SKM-1 treated with dmso at 0.1 percent for 144 hours (cell line): ENCODE data around the gene ENTPD2.
"Not testable (repeated sequence)": the region's sequence is repeated elsewhere in the genome, so short reads cannot be mapped to it uniquely, and the experiment has no call there.

Source experiments
- DNase-seq: peaks from one replicate; lab custom pipeline; 2025; ENCODE audit not compliant: unreplicated experiment; lab: John Stamatoyannopoulos, UW

The ENTPD2 gene

DNA sequence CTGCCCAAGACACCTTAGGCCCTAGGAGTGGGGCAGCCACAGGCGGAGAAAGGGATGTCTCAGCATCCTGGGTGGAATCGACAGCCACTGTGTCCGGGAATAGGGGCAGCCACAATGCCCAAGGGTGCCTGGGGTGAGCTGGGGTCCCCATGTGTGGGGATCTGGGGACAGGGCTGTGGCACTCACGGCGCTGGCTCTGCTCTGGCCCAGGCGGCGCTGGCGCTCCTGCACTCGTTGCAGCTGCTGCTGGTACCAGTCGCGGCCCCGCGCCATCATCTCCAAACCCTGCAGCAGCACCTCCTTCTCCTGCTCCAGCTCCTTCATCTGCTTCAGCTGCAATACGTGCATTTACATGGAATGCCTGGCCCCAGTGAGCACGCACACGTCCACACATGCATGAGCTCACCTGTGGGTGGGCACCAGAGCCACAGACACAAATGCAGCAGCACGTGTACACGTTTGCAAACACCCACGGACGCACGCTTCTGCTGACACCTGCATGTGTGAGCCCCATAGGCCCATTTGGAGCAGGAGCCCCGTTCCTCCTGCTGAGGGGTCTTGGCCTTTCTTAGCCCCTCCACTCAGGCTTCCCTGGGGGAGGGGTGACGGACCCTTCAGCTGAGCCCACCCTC, 11.6 kb upstream of the ENTPD2 start:
- no peak for DNase-seq

DNA sequence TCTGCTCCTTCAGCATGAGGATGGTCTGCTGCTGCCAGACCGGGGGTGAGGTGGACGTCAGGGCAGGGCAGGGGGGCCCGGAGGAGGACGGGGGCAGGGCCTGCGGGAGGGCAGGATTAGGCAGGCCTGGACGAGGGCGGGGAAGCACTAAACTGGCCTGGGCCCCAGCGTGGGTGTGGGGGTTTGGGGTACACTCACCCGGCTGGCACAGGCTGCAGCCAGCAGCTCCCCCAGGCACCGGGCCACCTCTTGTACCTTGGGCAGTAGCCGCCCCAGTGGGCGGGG, 11.0 kb upstream of the ENTPD2 start:
- no peak for DNase-seq

DNA sequence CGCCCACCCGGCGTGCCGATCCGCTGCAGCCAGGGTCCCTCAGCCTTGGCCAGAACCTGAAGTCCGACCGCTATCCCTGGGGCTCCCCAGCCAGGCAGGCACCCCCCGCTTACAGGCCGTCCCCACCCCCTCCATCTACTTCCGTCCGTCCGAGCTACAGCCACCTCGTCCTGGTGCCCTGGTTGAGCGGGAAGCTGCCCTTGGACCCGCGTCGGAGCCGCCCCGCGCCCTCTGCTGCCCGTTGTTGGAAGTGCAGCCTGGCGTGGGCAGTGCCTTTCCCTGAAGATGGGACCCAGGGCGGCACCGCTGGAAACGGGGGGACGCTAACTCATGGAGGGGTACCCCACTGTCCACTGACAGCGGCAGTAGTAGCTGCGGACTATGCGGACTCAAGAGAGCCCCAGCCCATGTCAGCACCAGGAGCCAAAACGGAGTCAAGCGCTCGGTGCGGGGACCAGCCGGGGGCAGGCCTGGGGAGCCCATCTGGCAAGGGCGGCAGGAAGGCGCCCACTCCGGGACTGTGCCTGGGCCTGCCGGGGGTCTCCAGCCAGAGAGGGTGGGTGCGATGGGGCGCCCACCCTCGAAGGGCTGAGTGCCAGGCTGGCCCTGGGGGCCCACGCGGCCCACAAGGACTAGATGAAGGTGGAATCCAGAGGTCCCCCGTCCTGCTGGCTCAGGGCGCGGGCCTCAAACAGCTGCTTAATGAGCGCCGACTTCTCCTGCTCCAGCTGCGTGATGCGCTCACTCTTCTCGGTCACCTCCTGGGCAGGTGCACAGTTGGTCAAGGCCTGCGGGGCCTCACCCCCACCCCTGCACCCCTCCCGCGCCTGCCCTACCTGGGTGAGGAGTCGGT, 10.4 kb upstream of the ENTPD2 start:
- peak; percentile 44 for DNase-seq

DNA sequence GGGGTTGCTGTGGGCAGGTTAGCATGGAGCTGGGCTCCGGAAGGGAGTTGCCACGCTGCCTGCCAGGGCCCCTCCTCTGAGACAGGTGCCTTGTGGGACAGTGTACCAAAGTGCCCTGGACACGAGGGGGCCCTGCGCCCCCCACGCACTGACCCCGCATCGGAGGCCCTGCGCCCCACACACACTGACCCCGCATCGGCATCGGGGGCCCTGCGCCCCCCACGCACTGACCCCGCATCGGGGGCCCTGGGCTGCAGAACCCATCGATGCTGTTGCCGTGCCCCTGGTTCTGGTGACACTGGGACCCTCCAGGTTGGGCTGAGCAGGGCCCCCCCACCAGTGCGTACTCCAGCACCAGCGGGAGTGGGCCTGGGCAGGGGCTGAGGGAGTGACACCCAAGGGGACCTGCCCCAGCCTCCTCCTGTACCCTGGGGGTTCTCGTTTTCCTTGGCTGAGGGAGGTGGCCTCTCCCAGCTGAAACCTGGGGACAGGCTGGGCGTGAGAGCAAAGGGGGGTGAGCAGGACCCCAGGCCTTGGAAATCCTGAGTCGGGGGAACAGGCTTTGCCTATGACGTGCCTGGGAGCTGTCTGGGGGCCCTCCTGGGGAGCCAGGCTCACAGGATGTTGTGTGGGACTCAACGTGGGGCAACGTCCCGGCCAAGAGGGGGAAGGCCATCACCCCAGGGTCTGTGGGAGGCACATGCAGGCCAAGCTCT, 9.6 kb upstream of the ENTPD2 start:
- DNase-seq, result no peak

DNA sequence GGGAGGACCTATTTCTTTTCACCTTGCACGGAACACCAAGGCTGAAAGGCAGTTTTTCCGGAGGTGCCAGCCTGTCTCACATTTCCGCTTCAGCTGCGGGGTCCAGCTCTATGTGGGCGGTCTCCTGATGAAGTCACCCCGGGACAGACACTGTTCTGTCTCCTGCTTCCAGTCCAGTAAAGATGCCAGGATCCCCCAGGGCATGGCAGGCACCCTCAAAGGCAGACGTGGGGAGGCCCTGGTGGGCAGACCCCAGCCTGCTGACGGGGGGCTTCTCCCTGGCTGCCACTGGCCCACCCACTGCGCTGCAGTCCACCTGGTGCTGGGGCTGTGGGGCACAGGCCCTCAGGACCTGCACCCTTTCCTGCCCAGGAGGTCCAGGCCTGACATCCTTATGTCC, 8.9 kb upstream of the ENTPD2 start:
- not testable (repeated sequence) for DNase-seq

DNA sequence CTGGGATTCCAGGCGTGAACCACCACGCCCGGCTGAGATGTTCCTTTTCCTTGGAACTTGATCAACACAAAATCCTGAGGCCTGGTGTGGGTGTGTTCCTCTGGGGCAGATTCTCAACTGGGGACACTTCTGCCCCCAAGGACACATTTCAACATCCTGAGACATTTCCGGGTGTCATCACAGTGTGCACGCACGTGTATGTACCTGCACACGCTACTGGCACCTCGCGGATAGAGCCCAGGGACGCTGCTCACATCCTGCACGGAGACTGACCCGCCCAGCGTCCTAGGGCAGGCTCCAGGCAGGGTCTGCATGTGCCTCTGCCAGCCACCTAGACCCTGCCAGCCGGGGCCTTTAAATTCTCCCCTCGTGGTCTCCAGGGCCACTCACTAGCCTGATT, 8.5 kb upstream of the ENTPD2 start:
- no peak for DNase-seq

DNA sequence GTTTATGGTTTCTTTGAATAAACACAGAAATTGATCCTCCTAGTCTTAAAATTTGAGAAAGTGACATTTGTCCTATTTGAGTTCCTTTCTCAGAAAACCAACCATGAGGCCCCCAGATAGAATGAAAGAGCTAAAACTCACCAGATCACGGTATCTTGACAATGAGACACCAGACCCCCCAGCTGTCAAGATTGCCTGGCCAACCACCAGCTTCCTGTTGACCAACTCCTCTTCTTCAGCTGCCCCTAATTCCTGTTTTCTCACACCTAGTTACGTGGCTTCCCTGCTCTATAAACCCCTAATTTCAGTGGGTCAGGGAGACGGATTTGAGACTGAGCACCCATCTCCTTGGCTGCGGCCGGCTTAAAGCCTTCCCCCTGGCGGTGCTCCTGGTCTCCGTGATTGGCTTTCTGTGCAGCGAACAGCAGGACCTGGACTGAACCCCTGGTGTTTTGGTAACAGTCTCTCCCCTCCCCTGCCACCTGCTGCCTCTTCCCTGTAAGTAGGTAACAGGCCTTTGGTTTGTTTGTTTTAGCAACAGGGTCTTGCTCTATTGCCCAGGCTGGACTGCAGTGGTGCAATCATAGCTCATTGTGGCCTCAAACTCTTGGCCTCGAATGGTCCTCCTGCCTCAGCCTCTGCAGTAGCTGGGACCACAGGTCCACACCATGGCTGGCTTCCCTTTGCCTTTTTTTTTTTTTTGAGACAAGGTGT, 4.8 kb upstream of the ENTPD2 start:
- DNase-seq, result no peak

DNA sequence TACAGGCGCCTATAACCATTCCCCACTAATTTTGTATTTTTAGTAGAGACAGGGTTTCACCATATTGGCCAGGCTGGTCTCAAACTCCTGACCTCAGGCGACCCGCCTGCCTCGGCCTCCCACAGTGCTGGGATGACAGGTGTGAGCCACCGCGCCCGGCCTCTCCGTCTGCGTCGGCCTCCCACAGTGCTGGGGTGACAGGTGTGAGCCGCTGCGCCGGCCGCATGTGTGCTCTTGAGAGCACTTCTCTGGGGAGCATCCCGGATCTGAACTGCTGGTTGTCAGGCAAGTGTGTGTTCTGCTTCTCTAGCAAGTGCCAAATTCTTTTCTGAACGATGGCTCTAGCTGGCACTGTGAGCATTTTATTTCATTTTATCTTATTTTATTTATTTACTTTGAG, 3.7 kb upstream of the ENTPD2 start:
- DNase-seq, result no peak

DNA sequence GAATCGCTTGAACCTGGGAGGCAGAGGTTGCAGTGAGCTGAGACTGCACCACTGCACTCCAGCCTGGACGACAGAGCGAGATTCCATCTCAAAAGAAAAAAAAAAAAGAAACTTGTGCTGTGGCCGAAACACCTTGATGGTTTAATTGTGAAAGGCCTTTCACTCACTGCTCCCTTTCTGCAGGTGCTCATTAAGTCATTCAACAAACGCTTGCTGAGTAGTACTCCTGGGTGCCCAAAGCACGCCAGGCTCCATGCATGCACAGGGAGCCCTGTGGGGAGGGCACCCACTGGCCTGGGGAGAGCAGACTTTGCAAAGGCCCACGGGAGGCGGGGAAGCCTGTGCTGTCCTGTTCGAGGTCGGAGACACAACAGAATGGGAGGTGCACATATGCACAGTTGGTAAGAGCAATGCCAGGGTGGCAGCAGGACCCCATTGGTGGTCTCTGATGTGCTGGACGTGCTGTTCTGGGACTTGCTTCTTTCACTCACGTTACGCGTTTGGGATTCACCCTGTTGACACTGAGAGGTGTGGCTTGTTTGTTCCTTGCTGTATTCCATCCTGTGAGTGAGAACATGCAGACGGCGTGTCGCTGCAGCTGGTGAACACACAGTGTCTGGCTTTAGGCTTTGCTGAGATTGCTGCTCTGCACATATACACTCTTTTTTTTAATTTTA, 3.0 kb upstream of the ENTPD2 start:
- no peak for DNase-seq

DNA sequence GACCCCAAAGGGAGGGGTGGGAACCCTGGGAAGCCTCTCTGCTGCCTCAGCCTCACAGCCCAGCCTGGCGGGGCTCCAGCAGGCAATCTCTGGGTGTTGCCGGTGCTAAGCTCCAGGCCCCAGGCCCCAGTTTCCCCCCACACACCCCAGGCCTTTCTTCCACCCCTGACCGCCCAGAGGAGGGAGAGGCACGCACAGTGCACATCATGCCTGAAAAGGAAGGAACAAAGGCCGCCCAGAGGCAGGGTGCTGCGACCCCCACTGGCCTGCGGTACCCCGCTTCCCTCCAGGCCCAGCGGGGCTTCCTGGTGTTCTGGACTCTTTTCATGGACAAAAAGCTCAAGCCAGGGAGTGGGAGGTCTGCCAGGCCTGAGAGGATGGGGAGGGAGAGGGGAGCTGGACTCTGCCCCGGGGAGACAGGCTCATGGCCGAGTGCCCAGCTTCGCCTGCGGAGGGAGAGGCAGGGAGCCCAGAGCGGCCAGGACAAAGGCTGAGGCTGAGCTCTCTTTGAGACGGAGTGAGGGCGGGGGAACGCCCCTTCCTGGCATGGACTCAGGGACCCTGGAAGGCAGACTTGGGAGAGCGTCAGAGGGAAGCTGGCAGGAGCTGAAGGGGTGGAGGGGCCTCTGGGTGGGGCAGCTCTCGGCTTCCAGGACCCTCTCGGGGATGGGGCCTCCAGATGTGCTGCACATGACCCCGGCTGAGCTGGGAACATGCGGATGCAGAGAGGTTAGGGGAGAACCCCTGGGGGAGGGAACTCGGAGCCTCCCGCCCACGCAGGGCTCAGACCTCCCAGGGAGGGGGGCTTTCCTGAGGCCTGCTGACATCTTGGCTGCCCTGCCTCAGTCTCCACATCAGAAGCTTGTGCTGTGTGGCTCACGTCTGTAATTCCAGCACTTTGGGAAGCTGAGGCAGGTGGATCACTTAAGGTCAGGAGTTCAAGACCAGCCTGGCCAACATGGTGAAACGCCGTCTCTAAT, 1.8 kb upstream of the ENTPD2 start:
- no peak for DNase-seq

DNA sequence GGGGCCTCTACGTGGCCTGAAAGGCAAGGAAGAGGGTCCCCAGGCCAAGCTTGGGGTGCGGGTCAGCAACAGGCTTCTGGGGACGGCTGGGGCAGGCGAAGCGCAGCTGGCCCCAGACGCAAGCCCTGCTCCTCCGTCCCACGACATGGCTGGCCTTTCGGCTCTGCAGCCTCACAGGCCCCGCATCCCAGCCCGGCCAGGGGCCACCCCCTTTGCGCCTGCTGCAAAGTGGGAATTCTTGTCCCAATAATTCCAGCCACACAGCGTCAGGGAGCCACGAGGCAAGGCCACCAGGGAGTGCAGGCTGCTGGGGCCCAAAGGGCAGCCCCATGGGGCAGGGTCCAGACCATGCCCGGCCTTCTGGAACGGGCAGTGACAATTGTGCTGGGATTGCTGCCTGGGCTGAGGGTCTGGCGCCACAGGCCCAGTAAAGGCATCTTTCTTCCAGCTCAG, 1.1 kb upstream of the ENTPD2 start:
- DNase-seq, result no peak

DNA sequence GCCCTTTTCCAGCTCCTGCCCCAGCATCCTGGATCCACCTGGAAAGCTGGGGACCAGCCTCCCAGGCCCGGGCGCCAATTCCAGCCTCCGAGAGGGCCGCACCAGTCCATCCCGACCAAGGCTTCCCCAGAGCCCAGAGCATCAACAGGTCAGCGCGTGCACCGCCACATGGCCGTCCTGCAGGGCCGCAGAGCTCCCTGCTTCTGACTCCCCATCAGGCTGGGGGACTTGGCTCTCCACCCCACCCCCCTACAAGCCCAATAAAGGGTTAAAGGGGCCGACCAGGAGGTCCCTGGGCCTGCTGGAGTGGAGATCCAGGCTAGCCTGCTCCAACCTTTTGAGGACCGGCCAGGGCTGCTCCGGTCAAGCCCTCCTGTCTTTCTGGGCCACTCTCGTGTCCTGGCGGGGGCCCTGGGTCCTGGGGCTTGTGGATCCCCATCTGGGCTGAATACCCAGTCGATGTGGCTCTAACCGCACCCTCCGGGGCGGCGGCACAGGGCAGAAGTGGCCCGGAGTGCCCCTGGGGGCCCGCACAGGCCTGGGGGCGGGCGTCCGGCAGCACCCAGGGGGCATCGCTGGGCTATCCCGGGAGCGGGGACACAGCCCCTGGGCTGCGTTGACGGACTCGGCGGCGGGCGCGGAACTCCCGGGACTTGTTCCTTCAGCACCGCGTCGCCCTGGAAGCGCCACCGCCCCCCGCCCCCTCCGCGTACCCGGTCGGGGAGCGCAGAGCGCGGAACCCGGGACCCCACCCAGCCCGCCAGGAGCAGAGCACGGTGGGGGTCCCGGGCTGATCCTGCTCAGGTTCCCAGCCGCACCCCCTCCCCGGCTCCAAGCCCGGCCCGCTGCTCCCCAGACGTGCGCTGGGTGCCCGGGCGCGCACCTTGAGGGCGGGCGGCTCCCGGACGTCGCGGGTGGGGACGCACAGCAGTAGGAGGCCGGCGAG, 590 bp downstream of the ENTPD2 start:
- no peak for DNase-seq

DNA sequence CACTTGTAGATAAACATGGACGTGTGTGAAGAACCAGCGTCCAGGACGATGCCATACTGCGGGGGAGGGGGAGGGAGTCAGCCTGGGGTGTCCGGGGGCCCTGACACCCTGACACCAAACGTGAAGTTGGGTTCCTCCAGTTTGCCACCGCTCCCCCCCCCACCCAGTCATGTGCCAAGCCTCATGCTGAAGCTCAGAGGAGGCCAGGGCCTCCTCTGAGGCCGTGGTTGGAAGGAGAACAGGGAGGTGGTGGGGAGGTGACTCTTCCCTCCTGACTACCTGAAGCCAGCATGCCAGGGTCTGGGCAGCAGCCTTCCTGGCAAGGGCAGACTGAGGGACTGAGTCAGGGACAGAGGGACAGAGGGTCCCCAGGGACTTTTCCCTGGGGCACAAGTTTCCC, 1.6 kb downstream of the ENTPD2 start:
- no peak for DNase-seq

DNA sequence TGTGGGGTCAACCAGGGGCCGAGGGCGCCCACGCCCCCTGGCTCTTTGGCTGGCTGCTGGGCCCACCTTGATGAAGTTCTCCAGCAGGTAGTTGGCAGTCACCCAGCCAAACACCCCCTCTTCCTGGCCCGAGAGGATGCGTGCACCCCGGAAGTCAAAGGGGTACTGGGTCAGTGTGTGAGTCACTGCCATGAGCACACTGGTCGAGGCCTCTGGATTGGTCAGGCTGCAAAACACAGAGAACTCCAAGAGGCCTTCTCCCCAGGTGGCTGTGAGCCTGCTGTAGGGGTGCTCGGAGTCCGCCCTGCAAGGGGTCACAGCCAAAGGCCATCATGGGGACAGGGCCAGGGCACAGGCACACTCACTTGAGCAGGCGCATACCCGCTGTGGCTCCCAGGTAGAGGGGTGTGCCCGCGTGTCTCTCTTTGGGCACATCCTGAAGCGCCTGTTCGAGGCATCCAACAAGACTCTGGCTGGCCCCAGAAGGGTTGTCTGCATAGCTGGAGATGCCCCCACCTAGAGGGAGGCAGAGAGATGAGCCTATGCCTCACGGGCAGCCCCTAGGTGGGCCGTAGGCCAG, 2.6 kb downstream of the ENTPD2 start:
- no peak for DNase-seq

DNA sequence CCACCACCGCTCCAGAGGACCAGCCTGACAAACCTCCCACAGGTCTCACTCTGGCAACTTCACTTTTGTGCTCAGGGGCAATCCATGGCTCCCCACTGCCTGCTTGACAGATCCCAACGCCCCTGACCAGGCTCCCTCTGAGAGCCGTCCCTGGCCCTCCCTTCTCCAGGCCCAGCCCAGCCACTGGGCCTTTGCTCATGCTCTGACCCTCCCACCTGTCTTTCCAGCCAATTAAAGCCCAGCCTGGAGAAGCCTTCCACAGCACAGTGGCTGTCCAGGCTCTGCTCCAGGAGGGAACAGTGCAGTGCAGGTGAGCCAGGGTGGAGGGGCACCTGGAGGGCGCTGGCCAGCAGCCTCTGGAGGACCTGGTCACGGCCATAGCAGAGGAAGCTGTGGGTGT, 3.3 kb downstream of the ENTPD2 start:
- no peak for DNase-seq

DNA sequence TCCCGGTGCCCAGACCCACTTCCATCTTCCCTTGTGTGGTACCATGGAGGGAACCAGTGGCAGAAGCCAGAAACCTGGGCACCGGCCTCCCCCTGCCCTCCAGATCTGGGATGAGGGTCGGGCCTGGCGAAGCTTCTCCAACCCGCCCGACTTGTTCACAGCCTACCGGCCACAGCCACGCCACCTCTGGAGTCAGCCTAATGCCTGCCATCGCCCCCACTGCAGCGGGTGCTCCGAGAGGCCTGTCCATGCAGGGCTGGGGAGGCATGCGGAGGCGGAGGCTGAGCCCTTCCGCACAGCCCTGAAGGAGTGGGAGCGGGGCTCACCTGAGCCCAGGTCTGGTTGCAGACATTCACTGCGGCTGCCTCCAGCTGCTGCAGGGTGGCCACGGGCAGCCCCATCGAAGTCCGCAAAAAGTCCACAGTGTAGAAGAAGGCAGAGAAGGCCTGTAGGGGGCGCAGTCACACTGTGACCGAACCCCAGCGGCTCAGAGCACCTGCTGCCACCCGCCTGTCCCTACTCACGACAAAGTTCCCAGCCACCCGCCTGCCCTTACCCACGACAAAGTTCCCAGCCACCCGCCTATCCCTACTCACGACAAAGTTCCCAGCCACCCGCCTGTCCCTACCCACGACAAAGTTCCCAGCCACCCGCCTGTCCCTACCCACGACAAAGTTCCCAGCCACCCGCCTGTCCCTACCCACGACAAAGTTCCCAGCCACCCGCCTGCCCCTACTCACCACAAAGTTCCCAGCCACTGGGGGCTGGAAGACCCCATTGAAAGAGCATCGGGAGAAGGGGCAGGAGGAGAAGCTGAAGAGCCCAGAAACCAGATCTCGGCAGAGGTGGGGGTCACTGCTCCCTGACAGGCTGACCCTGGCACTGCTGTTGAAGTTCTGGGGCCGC, 4.1 kb downstream of the ENTPD2 start:
- peak; percentile 52 for DNase-seq
